Activated T-helper 1 cell treated with Interleukin-2 at 50 U/mL for 16 hours (primary cell): ENCODE data around the gene DNAJC13.

Experiments
- DNase-seq: peaks from one replicate; pipeline ENCODE4 v3.0.0-alpha.2; 2020; ENCODE audit warnings: low read depth

Gene DNAJC13

GRCh38 chr3:132405188-132405587 lies 12.1 kb upstream of the DNAJC13 start:
- DNase-seq, result no peak

DNA sequence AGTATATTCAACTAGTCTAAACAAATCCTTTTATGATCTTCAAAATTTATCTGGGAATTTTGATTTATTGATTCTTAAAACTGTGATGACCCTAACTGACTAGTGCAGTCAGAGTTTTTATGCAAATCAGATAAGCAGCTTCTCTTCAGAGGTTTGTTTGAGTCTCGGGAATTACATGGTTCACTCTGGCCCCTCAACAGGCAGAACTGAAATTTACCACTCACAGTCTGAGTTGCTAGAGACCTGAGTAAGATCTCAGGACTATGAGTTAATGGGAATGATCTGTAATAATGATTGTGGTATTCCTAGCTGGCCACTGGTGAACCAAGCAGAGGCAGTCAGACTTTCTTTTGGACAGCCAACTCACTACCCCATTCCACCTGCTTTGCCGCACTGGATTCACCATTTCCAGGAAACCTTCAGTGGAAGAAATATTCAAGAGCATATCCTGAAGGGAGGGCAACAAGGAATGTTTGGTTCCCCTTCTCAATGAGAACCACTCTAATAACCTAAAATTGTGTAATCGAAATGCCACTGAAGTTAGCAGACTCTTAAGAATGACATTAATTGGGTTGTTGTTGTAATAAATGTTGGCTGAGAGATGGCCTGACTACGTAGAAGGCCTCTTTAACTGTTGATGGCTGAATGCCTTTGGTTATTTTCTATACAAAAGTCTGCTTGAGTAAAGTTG lies 11.5 kb upstream of the DNAJC13 start:
- DNase-seq, result no peak

DNA sequence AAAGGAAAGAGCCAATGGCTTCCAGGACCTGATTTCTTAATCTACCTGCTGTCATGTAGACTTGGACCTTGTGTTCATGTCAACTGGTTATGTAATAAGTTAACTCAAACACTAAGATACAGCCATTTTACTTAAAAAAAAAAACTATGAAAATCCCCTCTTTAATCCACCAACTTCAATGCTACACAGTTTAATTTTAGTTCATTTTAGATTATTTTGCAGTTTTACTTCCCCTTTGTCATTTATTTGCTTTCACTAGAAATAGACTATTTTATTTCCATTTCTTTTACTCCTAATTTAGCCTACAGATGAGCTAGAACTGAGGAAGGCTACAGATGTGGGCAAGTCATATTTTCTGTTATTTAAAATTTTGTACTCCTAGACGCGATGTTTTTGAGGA lies 10.7 kb upstream of the DNAJC13 start:
- no peak for DNase-seq

GRCh38 chr3:132407025-132407424 lies 10.3 kb upstream of the DNAJC13 start:
- no peak for DNase-seq

DNA sequence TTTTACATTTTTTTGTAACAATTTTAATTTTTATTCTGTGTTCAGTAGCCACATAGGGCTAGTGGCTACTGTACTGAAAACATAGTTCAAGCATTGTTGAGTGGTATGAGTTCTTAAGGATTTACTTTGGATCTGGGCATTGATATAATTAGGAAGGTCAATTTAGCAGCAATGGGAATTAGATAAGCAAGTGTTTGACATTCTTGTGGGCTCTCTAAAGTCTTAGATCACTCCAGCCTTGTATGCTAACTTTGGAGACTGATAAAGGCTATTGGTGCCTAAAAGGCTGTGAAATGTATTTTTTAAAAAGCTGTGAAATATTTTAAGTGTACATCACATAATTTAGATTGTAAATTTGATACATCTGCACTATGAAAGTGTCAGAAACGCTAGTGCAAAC lies 2.5 kb upstream of the DNAJC13 start:
- DNase-seq, result no peak

DNA sequence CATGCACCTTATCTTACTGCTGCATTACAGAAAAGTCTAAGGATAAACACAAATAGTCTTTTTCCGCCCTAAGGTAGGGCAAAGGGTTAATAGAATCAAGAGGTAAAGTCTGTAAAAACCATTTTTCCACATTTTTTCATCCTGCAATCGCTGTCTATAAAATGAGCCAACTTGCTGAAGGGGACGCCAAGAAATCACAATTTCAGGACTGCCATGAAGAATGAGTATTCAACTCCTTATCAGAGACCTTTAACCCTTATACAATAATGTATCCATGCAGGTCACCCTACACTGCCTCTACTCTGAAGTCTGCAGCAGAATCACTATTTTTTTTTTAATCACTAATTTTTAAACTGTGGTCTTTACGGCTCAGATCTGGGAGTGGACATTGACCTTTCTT lies 1.1 kb upstream of the DNAJC13 start:
- no peak for DNase-seq

DNA sequence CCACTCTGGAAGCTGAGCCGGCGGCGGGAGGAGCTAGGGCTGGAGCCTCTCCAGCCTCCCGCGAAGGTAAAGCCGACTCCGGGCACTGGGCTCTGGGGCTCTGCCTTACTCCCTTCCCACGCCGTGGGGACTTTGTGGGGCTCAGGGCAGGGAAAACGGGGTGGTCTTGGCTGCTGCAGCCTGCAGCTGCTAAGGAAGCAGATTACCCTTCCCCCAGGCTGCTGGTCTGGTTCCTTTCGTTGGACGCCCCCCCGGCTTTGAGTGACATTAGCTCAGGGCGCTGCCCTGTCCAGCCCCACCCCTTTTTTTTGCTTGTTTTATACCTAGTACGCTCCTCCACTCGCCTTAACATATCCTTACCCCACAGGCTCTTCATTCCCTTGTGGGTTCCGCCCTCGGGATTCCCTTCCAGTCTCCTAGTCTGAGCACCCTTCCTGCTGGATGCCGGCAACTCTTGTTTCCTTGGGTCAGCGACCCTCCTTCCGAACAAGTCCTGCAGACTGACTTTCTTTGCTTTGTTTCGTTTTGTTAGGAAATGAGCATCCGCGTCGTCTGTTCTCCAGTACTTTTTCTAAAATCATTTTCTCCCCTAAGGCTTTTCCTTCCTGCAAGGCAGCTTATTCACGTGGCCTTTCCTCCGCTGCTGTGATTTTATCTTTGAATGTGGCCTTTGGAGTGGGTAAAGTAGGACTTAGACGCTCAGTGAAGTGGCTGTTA lies 551 bp downstream of the DNAJC13 start:
- peak; percentile 1 for DNase-seq

DNA sequence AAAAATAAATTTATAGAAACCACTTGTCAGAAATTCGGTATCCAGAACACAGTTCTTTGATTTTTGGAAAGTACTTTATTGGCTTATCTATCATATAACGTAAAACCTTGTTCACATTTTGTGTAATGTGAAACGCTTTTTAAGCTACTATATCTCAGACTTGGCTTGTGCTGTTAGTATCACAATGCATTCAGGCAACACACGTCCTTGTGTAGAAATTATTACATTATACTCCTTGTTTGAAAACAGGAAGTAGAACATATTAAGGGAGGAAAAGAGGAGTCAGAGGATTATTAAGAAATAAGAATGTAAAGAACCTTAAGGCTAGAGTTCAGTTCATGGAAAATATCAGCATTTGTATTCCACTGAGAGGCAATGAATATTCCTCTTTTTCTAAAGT lies 1.6 kb downstream of the DNAJC13 start:
- DNase-seq, result no peak

DNA sequence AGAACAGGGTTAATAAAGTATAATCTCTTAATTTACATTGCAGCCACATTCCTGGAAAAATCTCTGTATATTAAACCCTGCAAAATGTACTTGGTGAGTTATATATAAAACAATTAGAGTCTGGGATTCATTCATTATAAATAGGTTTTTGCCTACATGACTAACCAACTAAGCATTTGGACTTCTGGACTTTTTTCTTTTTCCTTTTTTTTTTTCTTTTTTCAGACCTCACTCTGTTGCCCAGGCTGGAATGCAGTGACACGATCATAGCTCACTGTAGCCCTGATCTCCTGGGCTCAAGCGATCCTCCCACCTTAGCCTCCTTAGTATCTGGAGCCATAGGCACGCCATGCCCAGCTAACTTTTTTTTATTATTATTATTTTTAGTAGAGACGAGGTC lies 4.5 kb downstream of the DNAJC13 start:
- no peak for DNase-seq

DNA sequence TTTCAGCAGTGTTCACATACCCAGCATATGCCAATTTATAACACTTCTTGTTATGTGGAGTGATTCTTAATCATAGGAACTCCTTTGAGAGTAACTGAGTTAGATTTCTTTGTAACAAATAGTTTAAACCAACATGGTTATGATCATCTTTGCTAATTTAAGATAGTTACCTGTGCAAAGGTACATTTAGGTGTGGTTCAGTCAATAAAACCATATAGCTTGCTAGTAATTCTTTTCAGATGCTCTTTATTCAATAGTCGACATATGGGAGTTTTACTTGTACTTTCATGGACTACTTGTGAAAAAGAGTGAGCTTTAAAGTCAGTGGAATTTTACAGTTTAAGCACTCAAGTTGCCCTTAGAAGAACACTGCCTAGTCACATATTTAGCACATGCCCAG lies 5.2 kb downstream of the DNAJC13 start:
- DNase-seq, result no peak

- DNase-seq, result no peak
Measured at GRCh38 chr3:132432639-132433038, 15.3 kb downstream of the DNAJC13 start.

- no peak for DNase-seq
Measured at GRCh38 chr3:132433121-132433520, 15.8 kb downstream of the DNAJC13 start.

GRCh38 chr3:132435224-132435910 lies 18.1 kb downstream of the DNAJC13 start:
- DNase-seq, result no peak

DNA sequence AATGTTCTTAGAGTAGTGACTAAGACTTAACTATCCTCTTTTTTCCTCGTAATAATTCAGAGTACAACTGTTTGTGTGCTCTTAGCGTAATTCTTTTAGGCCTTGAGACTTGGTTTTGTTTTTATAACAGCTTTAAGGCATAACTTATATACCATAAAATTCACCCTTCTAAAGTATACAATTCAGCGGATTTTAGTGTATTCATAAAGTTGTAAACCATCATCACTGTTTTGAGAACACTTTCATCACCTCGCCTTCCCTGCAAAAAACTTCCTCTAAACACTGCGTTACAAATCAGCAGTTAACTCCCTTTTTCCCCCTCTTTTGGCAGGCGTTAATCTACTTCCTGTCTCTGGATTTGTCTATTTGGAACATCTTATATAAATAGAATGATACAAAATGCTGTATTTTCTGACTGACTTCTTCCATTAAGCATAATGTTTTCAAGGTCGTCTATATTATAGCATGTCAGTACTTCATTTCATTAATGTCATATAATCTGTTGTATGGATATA lies 18.7 kb downstream of the DNAJC13 start:
- no peak for DNase-seq

DNA sequence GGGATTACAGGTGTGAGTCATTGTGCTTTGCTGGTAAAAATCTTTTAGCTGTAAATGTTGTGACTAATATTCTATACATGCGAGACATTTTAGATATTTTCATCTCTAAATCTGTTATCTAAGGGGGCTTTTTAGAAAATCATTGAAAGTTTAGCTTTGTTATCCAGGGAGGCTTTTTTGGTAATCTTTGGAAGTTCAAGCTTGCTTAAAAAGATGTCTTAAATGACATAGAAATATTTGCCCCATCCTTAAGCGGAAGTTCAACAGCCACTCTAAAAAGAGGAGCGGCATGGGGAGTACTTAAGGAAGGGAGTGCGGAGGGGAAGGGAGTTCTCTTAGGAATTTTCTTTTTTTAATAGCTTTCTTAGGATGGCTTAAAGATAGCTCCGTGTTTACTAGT lies 26.1 kb downstream of the DNAJC13 start:
- no peak for DNase-seq

DNA sequence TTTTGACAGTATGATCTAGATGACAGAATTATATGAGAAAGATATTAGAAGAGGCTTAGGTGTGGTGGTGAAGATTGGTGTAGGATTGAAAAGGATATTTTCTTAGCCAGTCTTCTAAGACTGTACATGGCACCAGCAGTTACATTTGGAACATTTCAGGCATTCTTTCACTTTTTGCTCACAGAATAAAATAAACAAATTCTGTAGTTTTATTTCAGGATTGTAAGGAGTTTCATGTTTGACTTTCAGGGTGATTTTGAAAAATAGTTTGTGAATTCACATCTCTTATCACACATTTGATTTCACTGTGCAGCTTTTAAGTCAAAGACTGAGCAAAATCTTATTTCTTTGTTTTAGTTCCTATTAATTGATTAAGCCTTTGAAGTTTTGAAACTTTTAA lies 27.1 kb downstream of the DNAJC13 start:
- DNase-seq, result no peak

DNA sequence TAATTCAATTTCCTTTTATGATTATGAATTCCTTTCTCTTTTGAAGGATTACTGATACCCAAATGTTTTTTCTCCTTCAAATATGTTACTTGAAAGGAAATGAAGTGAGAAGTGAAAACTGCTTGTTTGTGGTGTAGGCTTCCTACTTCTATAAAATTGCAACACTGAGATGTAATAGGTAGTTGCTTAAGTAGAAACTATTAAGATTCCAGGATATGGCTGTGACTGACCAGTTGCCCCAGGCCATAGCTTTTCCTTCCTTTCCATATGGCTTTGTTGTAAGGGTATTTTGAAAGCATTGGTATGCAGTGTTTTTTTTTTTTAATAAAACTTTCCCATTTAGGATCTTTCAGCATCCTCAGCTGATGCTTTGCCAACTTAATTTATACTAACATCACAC lies 28.5 kb downstream of the DNAJC13 start:
- DNase-seq, result no peak

GRCh38 chr3:132448216-132448961 lies 31.1 kb downstream of the DNAJC13 start:
- DNase-seq, result no peak

- DNase-seq, result no peak
Measured at GRCh38 chr3:132456136-132456535, 38.8 kb downstream of the DNAJC13 start.

- no peak for DNase-seq
Measured at GRCh38 chr3:132456571-132456970, 39.3 kb downstream of the DNAJC13 start.

DNA sequence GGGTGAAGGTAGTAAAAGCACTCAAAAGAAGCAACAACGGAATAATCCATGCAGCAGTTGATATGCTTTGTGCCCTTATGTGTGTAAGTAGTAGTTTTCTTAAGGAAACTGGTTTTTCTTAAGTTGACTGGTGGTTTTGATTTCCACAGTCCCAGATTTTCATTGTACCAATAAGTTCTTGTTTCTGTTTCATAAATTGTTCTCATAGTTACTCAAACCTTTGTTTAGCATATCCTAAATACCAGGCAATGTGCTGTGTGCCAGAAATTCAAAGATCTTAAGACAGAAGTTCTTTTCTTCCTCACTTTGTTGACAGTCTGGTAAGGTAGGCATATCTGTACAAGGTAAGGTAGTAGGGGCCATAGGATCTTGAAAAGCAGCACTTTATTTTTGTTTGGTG lies 40.0 kb downstream of the DNAJC13 start:
- DNase-seq, result no peak

GRCh38 chr3:132459551-132459950 lies 42.2 kb downstream of the DNAJC13 start:
- no peak for DNase-seq
